H9 (cell line): Measurements from ENCODE around the gene PPIH. TPM values are rescaled to one million over a fixed set of nuclear protein-coding genes. Genes with fewer than 3 reads are reported as not detected.

Experiments used
- DNase-seq: peaks from one replicate; pipeline ENCODE4 v3.0.0-alpha.2; 2017
- H2AFZ ChIP-seq: one replicate; pipeline ENCODE4 v1.6.1; 2013; ENCODE audit warnings: mild to moderate bottlenecking, low read length, control low read depth, moderate library complexity
- H2AK5ac ChIP-seq: 2 replicates; pipeline ENCODE4 v1.6.1; 2013; ENCODE audit warnings: low read length, control low read depth, mixed read lengths; ENCODE audit not compliant: insufficient read length
- H2BK120ac ChIP-seq: one replicate; pipeline ENCODE4 v1.6.1; 2013; ENCODE audit warnings: low read depth, mild to moderate bottlenecking, low read length, control low read depth, inconsistent platforms; ENCODE audit not compliant: poor library complexity, severe bottlenecking
- H2BK12ac ChIP-seq: 2 replicates; pipeline ENCODE4 v1.6.1; 2013; ENCODE audit warnings: low read length, control low read depth, mixed read lengths, low read depth; ENCODE audit not compliant: insufficient read length
- H2BK15ac ChIP-seq: 2 replicates; pipeline ENCODE4 v1.6.1; 2013; ENCODE audit warnings: low read depth, low read length, control low read depth
- H2BK20ac ChIP-seq: one replicate; pipeline ENCODE4 v1.6.1; 2013; ENCODE audit warnings: low read depth, mild to moderate bottlenecking, low read length, control low read depth, inconsistent platforms; ENCODE audit not compliant: poor library complexity, severe bottlenecking
- H2BK5ac ChIP-seq: 2 replicates; pipeline ENCODE4 v1.6.1; 2013; ENCODE audit warnings: low read length, control low read depth, mixed read lengths; ENCODE audit not compliant: insufficient read length
- H3K14ac ChIP-seq: 2 replicates; pipeline ENCODE4 v1.6.1; 2013; ENCODE audit warnings: low read length, control low read depth; ENCODE audit not compliant: insufficient read depth
- H3K18ac ChIP-seq: 2 replicates; pipeline ENCODE4 v1.6.1; 2013; ENCODE audit warnings: low read depth, mild to moderate bottlenecking, mixed read lengths, low read length, control low read depth; ENCODE audit not compliant: insufficient read length
- H3K23ac ChIP-seq: 2 replicates; pipeline ENCODE4 v1.6.1; 2013; ENCODE audit warnings: low read length, control low read depth, mixed read lengths, low read depth; ENCODE audit not compliant: insufficient read length
- H3K23me2 ChIP-seq: 2 replicates; pipeline ENCODE4 v1.6.1; 2013; ENCODE audit warnings: low read depth, mild to moderate bottlenecking, mixed read lengths, low read length, control low read depth; ENCODE audit not compliant: insufficient read length, poor library complexity, severe bottlenecking
- H3K27ac ChIP-seq: 2 replicates; pipeline ENCODE4 v1.5.1; 2013; ENCODE audit warnings: low read length, control low read depth, mixed read lengths, low read depth; ENCODE audit not compliant: insufficient read length
- H3K27me3 ChIP-seq: 2 replicates; pipeline ENCODE4 v1.6.1; 2013; ENCODE audit warnings: low read length, control low read depth, inconsistent platforms; ENCODE audit not compliant: insufficient read depth
- H3K4ac ChIP-seq: 2 replicates; pipeline ENCODE4 v1.6.1; 2013; ENCODE audit warnings: low read depth, mild to moderate bottlenecking, control low read depth, inconsistent platforms, low read length, moderate library complexity
- H3K4me1 ChIP-seq: 2 replicates; pipeline ENCODE4 v1.6.1; 2013; ENCODE audit warnings: low read length, control low read depth, inconsistent platforms; ENCODE audit not compliant: insufficient read depth
- H3K4me2 ChIP-seq: 2 replicates; pipeline ENCODE4 v1.6.1; 2013; ENCODE audit warnings: low read length, control low read depth, mixed read lengths; ENCODE audit not compliant: insufficient read length, insufficient read depth
- H3K56ac ChIP-seq: 2 replicates; pipeline ENCODE4 v1.6.1; 2013; ENCODE audit warnings: low read depth, mild to moderate bottlenecking, mixed read lengths, low read length, control low read depth; ENCODE audit not compliant: insufficient read length
- H3K79me1 ChIP-seq: 2 replicates; pipeline ENCODE4 v1.6.1; 2013; ENCODE audit warnings: low read depth, mild to moderate bottlenecking, moderate library complexity, low read length, control low read depth, inconsistent platforms; ENCODE audit not compliant: insufficient read depth, poor library complexity, severe bottlenecking
- H3K79me2 ChIP-seq: 2 replicates; pipeline ENCODE4 v1.6.1; 2013; ENCODE audit warnings: low read length, control low read depth, inconsistent platforms; ENCODE audit not compliant: insufficient read depth
- H3K9ac ChIP-seq: 2 replicates; pipeline ENCODE4 v1.6.1; 2013; ENCODE audit warnings: low read length, control low read depth, mixed read lengths; ENCODE audit not compliant: insufficient read length; ENCODE audit errors: extremely low read depth
- H3K9me3 ChIP-seq: one replicate; pipeline ENCODE4 v1.6.1; 2013; ENCODE audit warnings: low read depth, low read length, inconsistent platforms; ENCODE audit not compliant: control insufficient read depth
- H3T11ph ChIP-seq: one replicate; pipeline ENCODE4 v1.6.1; 2013; ENCODE audit warnings: mild to moderate bottlenecking, low read length, control low read depth, inconsistent platforms
- H4K20me1 ChIP-seq: one replicate; pipeline ENCODE4 v1.6.1; 2013; ENCODE audit not compliant: control insufficient read depth, insufficient read length, insufficient read depth
- H4K5ac ChIP-seq: 2 replicates; pipeline ENCODE4 v1.6.1; 2013; ENCODE audit warnings: low read depth, mild to moderate bottlenecking, mixed read lengths, low read length, control low read depth; ENCODE audit not compliant: insufficient read length
- H4K8ac ChIP-seq: replicated peaks from 2 replicates; pipeline ENCODE4 v1.6.1; 2013; ENCODE audit warnings: low read length, control low read depth, mixed read lengths, low read depth; ENCODE audit not compliant: insufficient read length
- H4K91ac ChIP-seq: 2 replicates; pipeline ENCODE4 v1.6.1; 2013; ENCODE audit warnings: low read depth, mild to moderate bottlenecking, moderate library complexity, mixed read lengths, low read length, control low read depth; ENCODE audit not compliant: insufficient read length
- H3K27ac Mint-ChIP-seq, 3 experiments: 2 replicates in 2 of 3; 3 replicates in 1 of 3; pipeline ENCODE4 v1.8.0; 2020 to 2021; ENCODE audit warnings: mixed read lengths in 3 of 3, mild to moderate bottlenecking in 1 of 3, moderate library complexity in 1 of 3
- H3K27me3 Mint-ChIP-seq: 2 replicates; pipeline ENCODE4 v1.8.0; 2021; ENCODE audit warnings: low read depth, mild to moderate bottlenecking, moderate library complexity, mixed read lengths
- H3K36me3 Mint-ChIP-seq, 3 experiments: 2 replicates in 2 of 3; 3 replicates in 1 of 3; pipeline ENCODE4 v1.8.0; 2020 to 2021; ENCODE audit warnings: low read depth in 3 of 3, mixed read lengths in 3 of 3; ENCODE audit not compliant: insufficient read depth in 1 of 3
- H3K4me1 Mint-ChIP-seq, 2 experiments: 2 replicates each; pipeline ENCODE4 v1.8.0; 2020; ENCODE audit warnings: mixed read lengths in 2 of 2
- H3K4me3 Mint-ChIP-seq, 2 experiments: 2 replicates in 1 of 2; 3 replicates in 1 of 2; pipeline ENCODE4 v1.8.0; 2020 to 2021; ENCODE audit warnings: mild to moderate bottlenecking in 2 of 2, mixed read lengths in 2 of 2, moderate library complexity in 1 of 2
- H3K9me3 Mint-ChIP-seq, 2 experiments: 2 replicates in 1 of 2; 3 replicates in 1 of 2; pipeline ENCODE4 v1.8.0; 2020; ENCODE audit warnings: mild to moderate bottlenecking in 2 of 2, mixed read lengths in 2 of 2, moderate library complexity in 1 of 2
- CTCF ChIP-seq: fragments of 200-600 bp; sonication (generic); conservative IDR thresholded peaks from 3 replicates; pipeline ENCODE4 v1.8.0; 2021; ENCODE audit warnings: antibody characterized with exemption, mild to moderate bottlenecking
- WGBS: extraction: QIAGEN DNeasy Blood & Tissue Kit; methylation state at CpG from one replicate; pipeline ENCODE4 v1.1.7; 2013; ENCODE audit warnings: missing lambda C conversion rate, low lambda C conversion rate, mixed read lengths; ENCODE audit not compliant: insufficient read length; ENCODE audit errors: extremely low coverage; 5-methylcytosine and 5-hydroxymethylcytosine counted together
- total RNA-seq: library from RNA; stranded (reverse); gene quantifications from 2 replicates; pipeline ENCODE4 v1.2.1, GENCODE V29; 2021

Gene PPIH
- total RNA-seq, 1 experiment from 2014 or later: 89.3 TPM

GRCh38 chr1:42658877-42659337, 684 bp downstream of the PPIH start:
- Histone ChIP-seq H2BK12ac (no peak overlapping the region), H3K56ac (no peak overlapping the region), H2BK5ac (no peak overlapping the region), H2AFZ (no peak overlapping the region), H4K8ac (no peak overlapping the region), H3K14ac (0 out of 2 replicates have a peak overlapping the region, but pooled peaks have one; percentile 34), H3K9me3 (no peaks in the 10 kb centered on the region), H2BK20ac (no peak overlapping the region), H3K4ac (no peak overlapping the region), H3K79me1 (peaks cover 7% of the 10 kb centered on the region), H2BK15ac (no peak overlapping the region), H4K5ac (no peak overlapping the region), H3K27ac (no peak overlapping the region), H2BK120ac (no peak overlapping the region), H4K91ac (no peak overlapping the region), H3K23ac (no peak overlapping the region), H3K27me3 (no peaks in the 10 kb centered on the region), H3K4me2 (peak overlapping the region; percentile 99), H3K23me2 (peaks cover 10% of the 10 kb centered on the region), H2AK5ac (no peak overlapping the region), H3K9ac (peak overlapping the region; percentile 87), H4K20me1 (no peaks in the 10 kb centered on the region), H3K18ac (no peak overlapping the region), H3T11ph (no peak overlapping the region), H3K79me2 (peaks cover 7% of the 10 kb centered on the region; the same call in 1 of the 2 replicates), H3K4me1 (no peaks in the 10 kb centered on the region; the same call in 1 of the 2 replicates)
- no peak for TF ChIP-seq CTCF
- peaks cover 8 to 39% (median 35%) of the 10 kb centered on the region in 3 experiments; a peak in 5 of 7 replicates for H3K36me3 Mint-ChIP-seq
- H3K4me3 Mint-ChIP-seq: peak overlapping the region; percentile 93 to 99
- H3K27me3 Mint-ChIP-seq: peaks cover 8% of the 10 kb centered on the region
- H3K27ac Mint-ChIP-seq: peak overlapping the region; percentile 15 to 98 (median 97); a peak in 5 of 7 replicates
- WGBS: no CpG with 5 or more reads among the region's 20 CpGs
- peak; percentile 31 for DNase-seq
- peaks cover 12 to 13% of the 10 kb centered on the region in 2 experiments for H3K4me1 Mint-ChIP-seq
- H3K9me3 Mint-ChIP-seq: no peaks in the 10 kb centered on the region
